OCI-LY1 (cell line): Measurements from ENCODE around the gene CTAG1A.
"Not testable (repeated sequence)": the region's sequence is repeated elsewhere in the genome, so short reads cannot be mapped to it uniquely, and the experiment has no call there.

Experiments used
- H2AFZ ChIP-seq: fragments of 200-600 bp; sonication (generic), shearing (Covaris generic); 2 replicates; pipeline ENCODE4 v1.6.0; 2014; ENCODE audit warnings: antibody characterized with exemption, mild to moderate bottlenecking, low read length
- H3F3A ChIP-seq: fragments of 200-600 bp; sonication (generic), shearing (Covaris generic); 2 replicates; pipeline ENCODE4 v1.6.0; 2014; ENCODE audit warnings: mild to moderate bottlenecking, antibody characterized with exemption, low read length, moderate library complexity; ENCODE audit not compliant: insufficient read depth
- H3K27ac ChIP-seq: fragments of 200-600 bp; sonication (generic); 2 replicates; pipeline ENCODE4 v1.5.1; 2014; ENCODE audit warnings: low read length, mixed run types, mild to moderate bottlenecking, low read depth; ENCODE audit not compliant: poor library complexity, severe bottlenecking
- H3K27me3 ChIP-seq: fragments of 200-600 bp; sonication (generic); 2 replicates; pipeline ENCODE4 v1.6.0; 2014; ENCODE audit warnings: antibody characterized with exemption, mild to moderate bottlenecking, low read length, moderate library complexity; ENCODE audit not compliant: insufficient read depth
- H3K36me3 ChIP-seq: fragments of 200-600 bp; sonication (generic); 2 replicates; pipeline ENCODE4 v1.6.1; 2014; ENCODE audit warnings: mild to moderate bottlenecking, antibody characterized with exemption, low read length, moderate library complexity, mixed read lengths; ENCODE audit not compliant: insufficient read depth
- H3K4me1 ChIP-seq: fragments of 200-600 bp; sonication (generic); 2 replicates; pipeline ENCODE4 v1.5.1; 2014; ENCODE audit warnings: mild to moderate bottlenecking, low read length, moderate library complexity; ENCODE audit not compliant: insufficient read depth, severe bottlenecking
- H3K4me2 ChIP-seq: fragments of 200-600 bp; sonication (generic), shearing (Covaris generic); 2 replicates; pipeline ENCODE4 v1.6.1; 2014; ENCODE audit warnings: low read length
- H3K4me3 ChIP-seq: fragments of 200-600 bp; sonication (generic); 2 replicates; pipeline ENCODE4 v1.5.1; 2014; ENCODE audit warnings: low read length, low read depth, mild to moderate bottlenecking, mixed read lengths; ENCODE audit not compliant: poor library complexity, severe bottlenecking
- H3K79me2 ChIP-seq: fragments of 200-600 bp; shearing (Covaris generic); 2 replicates; pipeline ENCODE4 v1.6.1; 2016; ENCODE audit warnings: mixed run types, low read length, mixed read lengths; ENCODE audit not compliant: insufficient read depth
- H3K9ac ChIP-seq: fragments of 200-600 bp; sonication (generic), shearing (Covaris generic); 2 replicates; pipeline ENCODE4 v1.6.1; 2014; ENCODE audit warnings: mild to moderate bottlenecking, low read length, mixed read lengths
- H3K9me2 ChIP-seq: fragments of 200-600 bp; sonication (generic), shearing (Covaris generic); 2 replicates; pipeline ENCODE4 v1.6.1; 2014; ENCODE audit warnings: low read depth, mild to moderate bottlenecking, low read length, mixed read lengths
- H3K9me3 ChIP-seq: fragments of 200-600 bp; shearing (Covaris generic); 2 replicates; pipeline ENCODE4 v1.6.1; 2014; ENCODE audit warnings: low read length, mixed read lengths
- H4K20me1 ChIP-seq: fragments of 200-600 bp; sonication (generic), shearing (Covaris generic); 2 replicates; pipeline ENCODE4 v1.6.0; 2016; ENCODE audit warnings: mild to moderate bottlenecking, low read length; ENCODE audit not compliant: insufficient read depth

The CTAG1A gene

GRCh38 chrX:154558896-154559295 is 26.0 kb upstream of the CTAG1A start:
- not testable (repeated sequence) for H3K27me3 ChIP-seq, H4K20me1 ChIP-seq, H3K9me2 ChIP-seq, H2AFZ ChIP-seq, H3K36me3 ChIP-seq, H3K4me1 ChIP-seq, H3K79me2 ChIP-seq, H3K27ac ChIP-seq, H3F3A ChIP-seq, H3K4me2 ChIP-seq, H3K4me3 ChIP-seq, H3K9me3 ChIP-seq, H3K9ac ChIP-seq

DNA sequence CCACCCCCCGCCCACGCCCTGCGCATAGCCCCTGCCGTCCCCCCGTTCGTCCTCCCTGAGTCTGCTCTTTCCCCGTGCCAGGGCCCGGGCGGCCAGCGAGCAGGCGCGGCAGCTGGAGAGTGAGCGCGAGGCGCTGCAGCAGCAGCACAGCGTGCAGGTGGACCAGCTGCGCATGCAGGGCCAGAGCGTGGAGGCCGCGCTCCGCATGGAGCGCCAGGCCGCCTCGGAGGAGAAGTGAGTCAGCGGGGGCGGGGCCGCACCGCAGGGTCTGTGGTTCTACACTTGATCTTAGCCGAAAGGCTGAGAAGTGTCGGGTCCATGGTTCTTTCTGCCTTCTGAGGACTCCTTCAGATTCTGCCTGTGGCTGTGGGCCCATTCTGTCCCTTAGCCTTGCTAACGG is 24.6 kb upstream of the CTAG1A start:
- H3K9ac ChIP-seq, H3K4me1 ChIP-seq, H3K9me2 ChIP-seq, H3F3A ChIP-seq, H3K4me3 ChIP-seq, H3K4me2 ChIP-seq, H3K9me3 ChIP-seq, H3K27ac ChIP-seq, H3K27me3 ChIP-seq, H2AFZ ChIP-seq, H3K36me3 ChIP-seq, H4K20me1 ChIP-seq, H3K79me2 ChIP-seq: not testable (repeated sequence)

GRCh38 chrX:154562295-154562694 is 22.6 kb upstream of the CTAG1A start:
- H3K4me3 ChIP-seq, H3K27me3 ChIP-seq, H3K36me3 ChIP-seq, H3K9ac ChIP-seq, H2AFZ ChIP-seq, H3K4me2 ChIP-seq, H3F3A ChIP-seq, H4K20me1 ChIP-seq, H3K9me3 ChIP-seq, H3K9me2 ChIP-seq, H3K27ac ChIP-seq, H3K79me2 ChIP-seq, H3K4me1 ChIP-seq: not testable (repeated sequence)

GRCh38 chrX:154570361-154570760 is 14.6 kb upstream of the CTAG1A start:
- H3K4me3 ChIP-seq: not testable (repeated sequence)

GRCh38 chrX:154573061-154573460 is 11.9 kb upstream of the CTAG1A start:
- not testable (repeated sequence) for H3K36me3 ChIP-seq, H3F3A ChIP-seq, H3K4me1 ChIP-seq, H3K4me3 ChIP-seq, H3K79me2 ChIP-seq, H3K27ac ChIP-seq, H2AFZ ChIP-seq, H4K20me1 ChIP-seq, H3K4me2 ChIP-seq, H3K27me3 ChIP-seq, H3K9me2 ChIP-seq, H3K9me3 ChIP-seq, H3K9ac ChIP-seq

More at GRCh38 chrX:154570361-154570760, 14.6 kb upstream of the CTAG1A start:
- H3K9ac ChIP-seq, H4K20me1 ChIP-seq, H3K36me3 ChIP-seq, H3K4me1 ChIP-seq, H3K4me2 ChIP-seq, H3K9me3 ChIP-seq, H3K27me3 ChIP-seq, H3F3A ChIP-seq, H3K27ac ChIP-seq, H3K9me2 ChIP-seq, H3K79me2 ChIP-seq, H2AFZ ChIP-seq: not testable (repeated sequence)

DNA sequence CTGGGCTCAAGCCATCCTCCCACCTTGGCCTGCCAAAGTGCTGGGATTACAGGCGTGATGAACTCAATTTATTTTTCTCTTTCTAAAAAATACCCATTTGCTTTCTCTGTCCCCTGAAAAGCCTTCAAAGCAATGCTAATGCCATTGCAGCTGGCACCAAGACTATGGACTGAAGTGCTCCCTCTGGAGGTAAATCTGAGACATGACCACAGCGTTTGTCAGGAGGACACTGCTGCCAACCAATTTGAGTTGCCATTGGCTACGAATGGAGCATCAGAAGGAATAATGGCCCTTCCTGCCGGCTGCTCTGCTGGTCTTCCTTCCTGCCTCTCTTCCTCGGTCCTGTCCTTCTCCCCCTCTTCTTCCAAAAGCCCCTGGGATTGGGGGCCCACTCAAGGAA is 9.9 kb upstream of the CTAG1A start:
- H3F3A ChIP-seq, H3K9me2 ChIP-seq, H3K4me3 ChIP-seq, H3K27me3 ChIP-seq, H4K20me1 ChIP-seq, H3K36me3 ChIP-seq, H2AFZ ChIP-seq, H3K9ac ChIP-seq, H3K4me1 ChIP-seq, H3K79me2 ChIP-seq, H3K4me2 ChIP-seq, H3K27ac ChIP-seq, H3K9me3 ChIP-seq: not testable (repeated sequence)

- not testable (repeated sequence) for H3K4me2 ChIP-seq, H3K9me2 ChIP-seq, H4K20me1 ChIP-seq, H3K4me3 ChIP-seq, H3K27ac ChIP-seq, H3K27me3 ChIP-seq, H3K9me3 ChIP-seq, H2AFZ ChIP-seq, H3K9ac ChIP-seq, H3K36me3 ChIP-seq, H3F3A ChIP-seq, H3K79me2 ChIP-seq, H3K4me1 ChIP-seq
Observed at GRCh38 chrX:154582994-154583393, 1.9 kb upstream of the CTAG1A start.

DNA sequence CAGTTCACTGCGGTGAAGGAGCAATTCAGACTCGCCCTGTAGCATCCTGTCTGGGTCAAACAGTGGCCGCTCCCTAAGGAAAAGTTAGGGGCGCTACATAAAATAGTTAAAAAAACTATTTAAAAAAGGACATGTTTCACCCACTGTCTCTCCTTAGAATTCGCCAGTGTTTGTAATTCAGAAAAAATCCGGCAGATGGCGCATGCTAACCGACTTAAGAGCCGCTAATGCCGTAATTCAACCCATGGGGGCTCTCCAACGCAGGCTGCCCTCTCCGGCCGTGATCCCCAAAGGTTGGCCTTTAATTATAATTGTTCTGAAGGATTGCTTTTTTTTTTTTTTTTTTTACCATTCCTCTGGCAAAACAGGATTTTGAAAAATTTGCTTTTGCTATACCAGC is 5.5 kb downstream of the CTAG1A start:
- not testable (repeated sequence) for H3K27ac ChIP-seq, H3K36me3 ChIP-seq, H2AFZ ChIP-seq, H3K9me2 ChIP-seq, H3K9me3 ChIP-seq, H3K79me2 ChIP-seq, H3K27me3 ChIP-seq, H3K4me3 ChIP-seq, H3F3A ChIP-seq, H3K9ac ChIP-seq, H3K4me2 ChIP-seq, H3K4me1 ChIP-seq, H4K20me1 ChIP-seq
